HCT116 (cell line): Measurements from ENCODE around the gene MEDAG. TPM values are rescaled to one million over a fixed set of nuclear protein-coding genes. Genes with fewer than 3 reads are reported as not detected.

ENCODE experiments used
- ATAC-seq: fragments of 200-7000 bp; cut with Tn5 transposase; 2 replicates; pipeline ENCODE4 v1.9.1; 2020; ENCODE audit warnings: mild to moderate bottlenecking, moderate library complexity
- BruUV-seq: library from RNA; stranded (reverse); fragments of 400-500 nt; replicated peaks from 2 replicates; lab custom pipeline; 2021; lab: Mats Ljungman, UMichigan
- CTCF ChIA-PET: fragments of 300-600 bp; sonication (Branson Sonifier 250); formaldehyde crosslinking; loops from one replicate; lab custom pipeline; 2021; ENCODE audit warnings: antibody characterized with exemption; lab: Charles Lee
- POLR2A ChIA-PET: fragments of 300-600, 350-600 bp; sonication (Branson Sonifier 250); formaldehyde crosslinking; loops from one replicate; lab custom pipeline; 2021; ENCODE audit warnings: antibody characterized with exemption; lab: Charles Lee
- RAD21 ChIA-PET, 2 experiments: fragments of 300-600 bp; sonication (Branson Sonifier 250); formaldehyde crosslinking; loops; one replicate each; lab custom pipeline; 2023; ENCODE audit warnings: low total read pairs in 2 of 2; ENCODE audit not compliant: uncharacterized antibody in 2 of 2, unreplicated experiment in 2 of 2, low non-redundant PET in 1 of 2; lab: Charles Lee
- DNase-seq: peaks from one replicate; pipeline ENCODE4 v3.0.0-alpha.2; 2010; ENCODE audit warnings: low read depth, low spot score
- H2AFZ ChIP-seq: fragments of 200-600 bp; shearing (Covaris generic), sonication (generic); 2 replicates; pipeline ENCODE4 v1.6.1; 2017; ENCODE audit warnings: low read depth, mixed run types, mixed read lengths, antibody characterized with exemption, low read length; ENCODE audit not compliant: poor library complexity, severe bottlenecking
- H3K27ac ChIP-seq: 2 replicates; pipeline ENCODE4 v1.5.1; 2012; ENCODE audit warnings: low read depth, low read length
- H3K27me3 ChIP-seq: fragments of 200-600 bp; sonication (generic); 2 replicates; pipeline ENCODE4 v1.6.1; 2016; ENCODE audit warnings: mixed run types, low read length, mixed read lengths; ENCODE audit not compliant: insufficient read depth
- H3K36me3 ChIP-seq, 2 experiments: fragments of 200-500 bp in 1 of 2; fragments of 200-600 bp in 1 of 2; sonication (Bioruptor generic) in 1 of 2; sonication (generic) in 1 of 2; 2 replicates each; pipeline versions ENCODE4 v1.5.1 to v1.6.1; 2014 to 2016; ENCODE audit warnings: low read length in 2 of 2, inconsistent platforms in 1 of 2, mixed read lengths in 1 of 2, mixed run types in 1 of 2; ENCODE audit not compliant: insufficient read depth in 2 of 2, control insufficient read depth in 1 of 2
- H3K4me1 ChIP-seq, 2 experiments: fragments of 200-600 bp in 1 of 2; sonication (generic) in 1 of 2; 2 replicates each; pipeline versions ENCODE4 v1.5.1 to v1.6.1; 2012 to 2017; ENCODE audit warnings: low read length in 2 of 2, inconsistent platforms in 1 of 2, mild to moderate bottlenecking in 1 of 2, mixed read lengths in 1 of 2, mixed run types in 1 of 2, moderate library complexity in 1 of 2; ENCODE audit not compliant: insufficient read depth in 2 of 2, control insufficient read depth in 1 of 2
- H3K4me2 ChIP-seq: fragments of 200-600 bp; sonication (generic); 2 replicates; pipeline ENCODE4 v1.6.1; 2017; ENCODE audit warnings: mixed run types, low read length, mixed read lengths
- H3K4me3 ChIP-seq, 2 experiments: fragments of 200-600 bp in 1 of 2; sonication (generic) in 1 of 2; replicated peaks in 1 of 2; 2 replicates each; pipeline ENCODE4 v1.5.1; 2011 to 2016; ENCODE audit warnings: low read length in 2 of 2, control low read depth in 1 of 2, low read depth in 1 of 2, mild to moderate bottlenecking in 1 of 2, mixed read lengths in 1 of 2, mixed run types in 1 of 2
- H3K79me2 ChIP-seq: fragments of 200-600 bp; sonication (generic); 2 replicates; pipeline ENCODE4 v1.6.1; 2017; ENCODE audit warnings: mild to moderate bottlenecking, mixed run types, low read length, moderate library complexity, mixed read lengths; ENCODE audit not compliant: insufficient read depth
- H3K9ac ChIP-seq: fragments of 200-600 bp; sonication (generic); 2 replicates; pipeline ENCODE4 v1.6.1; 2016; ENCODE audit warnings: low read length, mixed read lengths
- H3K9me2 ChIP-seq: fragments of 200-600 bp; sonication (generic), shearing (Covaris generic); 2 replicates; pipeline ENCODE4 v1.6.1; 2017; ENCODE audit warnings: mixed run types, mild to moderate bottlenecking, moderate library complexity; ENCODE audit not compliant: insufficient read depth
- H3K9me3 ChIP-seq, 2 experiments: fragments of 200-500 bp in 1 of 2; fragments of 200-600 bp in 1 of 2; sonication (Bioruptor generic) in 1 of 2; sonication (generic) in 1 of 2; 2 replicates each; pipeline ENCODE4 v1.6.1; 2014 to 2017; ENCODE audit warnings: low read length in 2 of 2, mixed read lengths in 2 of 2, inconsistent platforms in 1 of 2, low read depth in 1 of 2, mild to moderate bottlenecking in 1 of 2, mixed run types in 1 of 2, moderate library complexity in 1 of 2; ENCODE audit not compliant: control insufficient read depth in 1 of 2, insufficient read depth in 1 of 2
- H4K20me1 ChIP-seq: fragments of 200-600 bp; sonication (generic), shearing (Covaris generic); 2 replicates; pipeline ENCODE4 v1.6.1; 2017; ENCODE audit warnings: mixed run types, mild to moderate bottlenecking, moderate library complexity; ENCODE audit not compliant: insufficient read depth
- CBX3 ChIP-seq: IDR thresholded peaks from 2 replicates; pipeline ENCODE4 v1.6.1; 2012; ENCODE audit warnings: low read depth
- RAD21 ChIP-seq: IDR thresholded peaks from 2 replicates; pipeline ENCODE4 v1.6.1; 2012; ENCODE audit warnings: low read depth, mild to moderate bottlenecking
- SP1 ChIP-seq: IDR thresholded peaks from 2 replicates; pipeline ENCODE4 v1.6.1; 2012; ENCODE audit warnings: low read depth
- SRF ChIP-seq: IDR thresholded peaks from 2 replicates; pipeline ENCODE4 v1.6.1; 2012; ENCODE audit warnings: low read depth
- ZFX ChIP-seq: fragments of 450-650 bp; IDR thresholded peaks from 2 replicates; pipeline ENCODE4 v1.6.1; 2017
- ZNF274 ChIP-seq: fragments of 200-500 bp; sonication (Bioruptor generic); IDR thresholded peaks from 2 replicates; pipeline ENCODE4 v1.6.1; 2014; ENCODE audit warnings: mild to moderate bottlenecking, low read depth, low read length, inconsistent platforms
- intact Hi-C: fragments of 100-400 bp; cut with micrococcal nuclease; formaldehyde crosslinking; loops from 2 replicates; pipeline ENCODE4 v1.10.0; 2022
- total RNA-seq: library from RNA; stranded (reverse); gene quantifications from one replicate; pipeline ENCODE4 v1.2.1, GENCODE V29; 2021; ENCODE audit not compliant: unreplicated experiment
- TF ChIP-seq, protein P1 (sequence below): IDR thresholded peaks from 2 replicates; pipeline ENCODE4 v1.6.1; 2012
- TF ChIP-seq, protein P2 (sequence below): IDR thresholded peaks from 2 replicates; pipeline ENCODE4 v1.6.1; 2012

The MEDAG gene
- total RNA-seq, 1 experiment from 2014 or later, result not detected

DNA sequence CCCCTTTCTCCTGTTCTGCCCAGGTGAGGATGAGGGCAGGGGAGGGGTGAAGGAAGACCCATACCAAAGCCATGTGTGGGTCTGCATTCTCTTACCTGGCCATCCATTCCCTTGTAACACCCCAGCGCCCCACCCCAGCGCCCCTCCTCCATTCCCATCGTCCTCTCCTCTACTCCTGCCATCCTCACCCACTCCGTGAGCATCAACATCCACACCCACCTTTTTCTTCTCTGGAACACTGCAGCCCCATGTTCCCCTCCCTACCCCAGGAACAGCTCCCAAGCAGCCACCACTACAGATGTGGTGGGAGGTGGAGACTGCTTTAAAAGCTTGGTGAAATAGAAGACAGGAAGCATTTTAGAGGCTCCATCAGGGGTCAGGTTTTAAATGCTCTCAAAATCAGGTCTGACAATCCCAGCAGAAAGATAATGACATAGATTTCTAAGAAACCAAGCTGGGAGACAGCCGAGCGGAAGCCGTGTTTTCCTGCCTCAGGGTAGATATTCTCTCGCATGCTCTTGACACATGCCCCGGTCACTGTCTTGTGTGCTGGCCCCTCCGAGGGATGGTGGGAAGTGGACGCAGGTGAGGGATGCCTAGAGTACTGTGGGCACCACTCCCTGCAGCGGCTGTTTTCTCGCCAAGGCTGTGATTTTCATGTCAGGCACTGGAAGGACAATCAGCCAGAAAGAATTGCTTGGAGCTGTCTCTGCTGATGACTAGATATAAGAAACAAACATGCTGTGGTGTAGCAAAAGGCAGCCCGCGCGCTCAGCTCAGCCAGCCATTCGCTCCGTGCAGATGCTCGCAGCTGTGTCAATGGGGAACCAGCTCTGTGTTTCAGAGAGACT, 9.8 kb downstream of the MEDAG start:
- ChIA-PET POLR2A (no interaction called here), RAD21 (no interaction called here)

GRCh38 chr13:30916991-30917390, 10.9 kb downstream of the MEDAG start:
- ATAC-seq (no peak), DNase-seq (no peak)
- ChIA-PET POLR2A (no interaction called here), RAD21 (no interaction called here), CTCF (no interaction called here)
- Histone ChIP-seq H3K4me1 (no peaks in the 10 kb centered on the region), H3K4me2 (no peak overlapping the region), H3K79me2 (no peaks in the 10 kb centered on the region), H3K27me3 (peaks cover 4% of the 10 kb centered on the region; the same call in 1 of the 2 replicates), H3K9me2 (no peaks in the 10 kb centered on the region; the same call in 1 of the 2 replicates), H3K4me3 (no peak overlapping the region), H3K9ac (no peak overlapping the region), H3K27ac (no peak overlapping the region), H3K36me3 (no peaks in the 10 kb centered on the region), H4K20me1 (no peaks in the 10 kb centered on the region), H3K9me3 (no peaks in the 10 kb centered on the region), H2AFZ (no peak overlapping the region)
- TF ChIP-seq, protein P1, sequence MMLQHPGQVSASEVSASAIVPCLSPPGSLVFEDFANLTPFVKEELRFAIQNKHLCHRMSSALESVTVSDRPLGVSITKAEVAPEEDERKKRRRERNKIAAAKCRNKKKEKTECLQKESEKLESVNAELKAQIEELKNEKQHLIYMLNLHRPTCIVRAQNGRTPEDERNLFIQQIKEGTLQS, result no peak
- TF ChIP-seq ZFX, result no peak
- TF ChIP-seq, protein P2, sequence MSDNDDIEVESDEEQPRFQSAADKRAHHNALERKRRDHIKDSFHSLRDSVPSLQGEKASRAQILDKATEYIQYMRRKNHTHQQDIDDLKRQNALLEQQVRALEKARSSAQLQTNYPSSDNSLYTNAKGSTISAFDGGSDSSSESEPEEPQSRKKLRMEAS, result no peak
- no peak for TF ChIP-seq ZNF274
- TF ChIP-seq CBX3, result no peak
- no peak for TF ChIP-seq SRF
- intact Hi-C loops, result no loop called here
- BruUV-seq, result no TSS peak

More for the DNA sequence above, 9.8 kb downstream of the MEDAG start:
- TF ChIP-seq RAD21 (no peak), SP1 (no peak)
- Histone ChIP-seq H3K79me2 (no peaks in the 10 kb centered on the region), H2AFZ (no peak overlapping the region), H3K9me2 (no peaks in the 10 kb centered on the region; the same call in 1 of the 2 replicates), H3K4me1 (no peaks in the 10 kb centered on the region), H3K27me3 (peaks cover 4% of the 10 kb centered on the region; the same call in 1 of the 2 replicates), H3K4me3 (no peak overlapping the region), H3K4me2 (no peak overlapping the region), H3K9me3 (no peaks in the 10 kb centered on the region), H3K36me3 (no peaks in the 10 kb centered on the region), H3K9ac (no peak overlapping the region), H3K27ac (no peak overlapping the region), H4K20me1 (no peaks in the 10 kb centered on the region)
- no TSS peak for BruUV-seq
- ATAC-seq (no peak), DNase-seq (no peak)
- CTCF ChIA-PET, result no interaction called here
- intact Hi-C loops, result no loop called here
